ENCODE measurements around the gene C6orf47.
A peak's percentile ranks its signal among the peaks of the same experiment; 100 is the strongest.

The C6orf47 gene

GRCh38 chr6:31659649-31660380 is 763 bp downstream of the C6orf47 start:
- DNase-seq: no peak

GRCh38 chr6:31658983-31659648 is 1.5 kb downstream of the C6orf47 start:
- no peak for DNase-seq

GRCh38 chr6:31658158-31658688 is 2.4 kb downstream of the C6orf47 start:
- no peak for DNase-seq

- no peak for DNase-seq
These were observed 3.0 kb downstream of the C6orf47 start for GRCh38 chr6:31657406-31658157.

- no peak for DNase-seq
These were observed 5.0 kb downstream of the C6orf47 start, which contains the start of gene APOM for GRCh38 chr6:31655349-31656237. Gene APOM, plus strand, starts transcription at chr6:31655894. Its CDS starts 73 bp downstream, at chr6:31655967.

- DNase-seq: no peak
These were observed 5.8 kb downstream of the C6orf47 start for GRCh38 chr6:31654574-31655348.

- no peak for DNase-seq
These were observed 7.5 kb downstream of the C6orf47 start for GRCh38 chr6:31652925-31653724.

GRCh38 chr6:31651602-31652191 is 8.9 kb downstream of the C6orf47 start:
- DNase-seq: peak; percentile 61

- DNase-seq: no peak
These were observed 15.3 kb downstream of the C6orf47 start for GRCh38 chr6:31645325-31645724.

- DNase-seq: no peak
These were observed 16.6 kb downstream of the C6orf47 start for GRCh38 chr6:31643818-31644454.

- DNase-seq: no peak
These were observed 17.6 kb downstream of the C6orf47 start for GRCh38 chr6:31642798-31643570.

- no peak for DNase-seq
These were observed 19.2 kb downstream of the C6orf47 start for GRCh38 chr6:31641370-31641769.

- no peak for DNase-seq
These were observed 20.0 kb downstream of the C6orf47 start for GRCh38 chr6:31640612-31641011.

GRCh38 chr6:31639449-31639861 is 21.1 kb downstream of the C6orf47 start:
- no peak for DNase-seq

- DNase-seq: no peak
These were observed 21.5 kb downstream of the C6orf47 start for GRCh38 chr6:31639043-31639442.

- no peak for DNase-seq
These were observed 23.6 kb downstream of the C6orf47 start for GRCh38 chr6:31636698-31637596.

- DNase-seq: no peak
These were observed 25.5 kb downstream of the C6orf47 start for GRCh38 chr6:31634969-31635575.
